ENCODE measurements around the gene RAB6B.

The RAB6B gene

DNA sequence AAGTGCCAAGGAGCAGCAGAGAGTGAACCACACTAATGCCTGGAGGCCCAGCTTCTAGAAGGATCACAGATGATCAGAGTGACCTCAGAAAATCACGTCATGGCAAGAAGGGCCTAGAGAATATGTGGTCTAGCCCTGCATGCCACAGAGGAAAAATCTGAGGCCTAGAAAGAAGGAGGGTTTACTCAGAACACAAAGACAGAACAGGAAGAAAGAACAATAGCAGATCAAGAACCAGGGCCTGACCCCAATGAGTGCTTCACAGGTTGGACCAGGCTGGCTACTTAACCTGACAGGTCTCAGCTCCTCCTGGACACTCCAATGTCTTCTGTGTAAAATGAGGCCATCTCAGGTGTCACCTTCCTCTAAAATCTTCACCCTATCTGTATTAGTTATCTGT, 14.2 kb downstream of the RAB6B start:
- DNase-seq (ENCODE audit: low read depth in 2 of 2), result no peak

DNA sequence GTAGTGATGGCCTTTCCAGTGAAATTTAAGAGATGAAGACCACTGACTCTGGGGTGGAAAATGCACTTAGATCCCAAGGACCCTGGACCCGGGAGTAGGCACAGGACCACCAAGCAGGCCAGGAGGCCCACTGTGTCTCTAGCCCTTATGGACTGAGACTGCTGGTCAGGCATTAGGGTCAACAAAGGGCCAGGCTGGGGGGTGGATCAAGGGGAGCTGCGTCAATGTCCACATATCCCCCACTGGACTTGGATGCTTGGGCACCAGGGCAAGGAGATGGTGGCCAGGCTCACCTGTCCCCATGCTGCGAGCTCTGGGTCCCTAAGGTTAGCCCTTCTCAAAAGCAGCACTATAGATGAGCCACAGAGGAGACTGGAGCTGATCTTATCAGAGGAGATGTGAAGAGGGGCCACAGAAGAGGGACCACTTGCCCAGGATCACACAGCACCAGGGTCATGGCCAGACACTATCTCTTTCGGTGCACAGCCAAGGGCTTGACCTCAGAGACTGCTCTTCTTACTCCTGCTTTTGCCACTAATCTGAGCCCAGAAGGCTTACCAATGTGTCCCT, 14.7 kb downstream of the RAB6B start:
- no peak for DNase-seq (ENCODE audit: low read depth in 2 of 2)

GRCh38 chr3:133880287-133880686, 15.4 kb downstream of the RAB6B start:
- no peak for DNase-seq (ENCODE audit: low read depth in 2 of 2)

- no peak for DNase-seq (ENCODE audit: low read depth in 2 of 2)
These were observed 17.2 kb downstream of the RAB6B start for GRCh38 chr3:133878518-133878917.

DNA sequence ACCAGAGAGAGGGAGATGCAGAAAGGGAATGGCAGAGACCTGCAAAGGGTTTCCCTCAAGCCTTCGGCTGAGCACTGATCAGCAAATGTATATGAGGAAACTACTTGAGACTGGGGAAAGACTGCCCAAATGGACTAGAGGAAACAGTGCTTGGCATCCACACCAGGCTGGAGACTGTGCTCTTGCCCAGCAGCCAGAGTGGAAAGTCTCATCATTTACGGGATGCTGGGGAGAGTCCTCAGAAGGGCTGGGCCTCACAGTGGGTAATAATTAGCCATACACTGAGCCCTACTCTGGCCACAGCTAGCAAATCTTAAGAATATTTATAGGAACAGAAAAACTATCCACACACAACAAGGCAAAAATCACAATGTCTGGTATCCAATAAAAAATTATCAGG, 18.5 kb downstream of the RAB6B start:
- DNase-seq (ENCODE audit: low read depth in 2 of 2), result no peak

GRCh38 chr3:133874761-133875438, 20.8 kb downstream of the RAB6B start:
- no peak for DNase-seq (ENCODE audit: low read depth in 2 of 2)

- DNase-seq (ENCODE audit: low read depth in 2 of 2), result no peak
These were observed 21.3 kb downstream of the RAB6B start for GRCh38 chr3:133874344-133874743.

DNA sequence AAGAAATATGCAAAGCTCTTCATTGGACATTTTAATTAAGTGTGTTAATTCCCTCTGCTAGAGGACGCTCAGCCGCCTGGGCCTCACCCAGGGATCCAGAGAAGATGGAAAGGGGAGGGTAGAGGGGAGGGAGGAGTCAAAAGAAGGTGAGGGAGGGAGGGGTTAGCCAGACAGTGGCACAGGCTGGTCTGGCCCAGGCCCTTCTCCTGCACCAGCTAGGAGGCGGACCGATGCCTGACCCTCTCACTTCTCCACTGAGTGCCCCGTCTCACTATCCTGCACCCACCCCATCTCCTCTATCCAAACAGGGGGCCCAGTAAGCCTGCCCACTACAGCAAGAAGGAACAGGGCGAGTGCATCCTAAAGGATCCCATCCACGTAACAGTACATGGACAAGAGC, 22.9 kb downstream of the RAB6B start:
- no peak for DNase-seq (ENCODE audit: low read depth in 2 of 2)

DNA sequence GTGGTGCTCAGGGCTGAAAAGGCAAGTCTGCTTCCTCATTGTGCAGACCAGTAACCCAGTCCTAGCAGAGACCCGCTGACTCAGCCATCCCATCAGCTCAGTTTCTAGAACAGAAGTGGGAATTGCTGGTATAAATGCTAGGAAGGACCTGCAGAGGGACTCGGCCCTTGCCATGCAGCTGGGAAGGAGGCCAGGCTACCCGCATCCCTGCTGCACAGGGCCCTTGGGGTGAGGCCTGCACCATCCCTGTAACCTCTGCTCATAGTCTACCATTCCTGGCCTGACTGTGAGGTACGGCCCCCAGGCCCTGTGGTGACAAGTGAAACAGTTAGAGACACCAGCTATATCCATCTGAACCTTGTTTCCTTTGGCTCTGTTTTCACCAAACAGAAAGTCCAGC, 23.5 kb downstream of the RAB6B start:
- DNase-seq (ENCODE audit: low read depth in 2 of 2), result no peak

- DNase-seq (ENCODE audit: low read depth in 2 of 2), result no peak
These were observed 24.2 kb downstream of the RAB6B start for GRCh38 chr3:133871368-133872090.

GRCh38 chr3:133870822-133871221, 24.9 kb downstream of the RAB6B start:
- DNase-seq (ENCODE audit: low read depth in 2 of 2), result no peak

DNA sequence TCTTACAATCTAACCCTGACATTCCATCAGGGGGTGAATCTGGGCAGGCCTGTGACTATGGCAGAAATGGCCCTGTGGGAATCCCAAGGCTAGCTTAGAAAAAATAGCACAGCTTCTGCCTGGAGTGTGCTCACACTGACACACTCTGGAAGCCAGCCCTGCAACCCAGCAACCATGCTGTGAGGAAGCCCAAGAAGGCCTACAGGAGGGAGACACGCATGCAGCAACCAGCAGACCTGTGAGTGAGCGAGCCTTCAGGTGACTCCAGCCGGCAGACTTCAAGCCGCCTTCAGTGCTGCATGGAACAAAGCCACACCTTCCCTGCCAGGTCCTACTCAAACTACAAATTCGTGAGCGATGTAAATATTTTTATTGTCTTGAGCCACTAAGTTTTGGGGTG, 26.1 kb downstream of the RAB6B start:
- DNase-seq (ENCODE audit: low read depth in 2 of 2), result no peak

GRCh38 chr3:133868758-133869475, 26.8 kb downstream of the RAB6B start:
- DNase-seq (ENCODE audit: low read depth in 2 of 2), result no peak

- no peak for DNase-seq (ENCODE audit: low read depth in 2 of 2)
These were observed 27.5 kb downstream of the RAB6B start for GRCh38 chr3:133868186-133868585.

DNA sequence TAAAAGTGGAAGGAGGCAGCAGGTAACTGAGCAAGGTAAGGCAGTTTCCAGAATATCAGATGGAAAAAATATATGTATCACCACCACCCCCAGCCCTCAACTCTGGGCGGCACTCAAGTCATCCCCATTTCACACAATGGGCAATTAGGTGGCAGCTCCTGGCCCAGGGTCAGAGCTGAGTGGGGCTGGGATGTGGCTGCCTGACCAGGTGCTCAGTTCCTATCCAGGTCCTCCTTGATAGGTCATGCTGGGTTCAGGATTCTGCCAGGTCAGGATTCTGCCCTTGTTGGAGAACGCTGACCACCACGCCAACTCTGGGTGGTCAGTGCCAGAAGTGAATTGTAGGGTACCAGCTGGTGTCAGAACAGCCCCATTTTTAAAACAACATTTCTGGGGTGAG, 29.5 kb downstream of the RAB6B start:
- DNase-seq (ENCODE audit: low read depth in 2 of 2), result no peak

DNA sequence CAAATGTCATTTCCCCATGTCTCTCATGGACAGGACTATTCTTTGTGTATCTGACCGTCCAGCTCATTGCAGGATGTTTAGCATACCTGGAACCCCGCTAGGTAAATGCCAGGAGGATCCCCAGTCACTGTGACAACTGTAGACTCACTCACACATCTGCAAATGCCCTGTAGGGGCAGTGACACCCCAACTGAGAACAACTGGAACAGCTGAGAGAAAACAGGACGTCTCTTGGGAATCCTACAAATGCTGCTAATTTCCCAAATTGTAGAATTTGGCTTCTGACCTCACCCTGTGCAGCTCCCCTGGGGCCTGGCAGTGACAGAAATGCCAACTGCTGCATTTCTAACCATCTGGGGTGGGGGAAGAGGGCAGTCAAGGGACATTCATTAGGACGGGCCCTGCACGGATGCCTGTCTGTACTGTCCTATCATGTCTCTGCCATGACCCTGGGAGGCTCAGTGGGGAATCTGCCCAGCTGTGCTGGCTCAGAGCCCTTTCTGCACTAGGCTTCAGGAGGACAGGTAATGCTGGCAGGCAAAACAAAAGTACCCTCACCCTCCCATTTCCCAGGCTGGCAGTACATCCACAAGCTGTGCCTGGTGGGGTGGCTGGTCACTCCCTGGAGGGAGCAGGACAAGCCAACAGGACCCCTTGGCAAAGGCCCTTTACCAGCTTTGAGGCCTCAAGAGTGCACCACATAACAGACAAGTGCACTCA, 30.4 kb downstream of the RAB6B start:
- DNase-seq (ENCODE audit: low read depth in 2 of 2), result no peak

GRCh38 chr3:133864616-133865015, 31.1 kb downstream of the RAB6B start:
- DNase-seq (ENCODE audit: low read depth in 2 of 2), result no peak

GRCh38 chr3:133863911-133864310, 31.8 kb downstream of the RAB6B start:
- DNase-seq (ENCODE audit: low read depth in 2 of 2), result no peak

GRCh38 chr3:133862161-133862560, 33.5 kb downstream of the RAB6B start:
- no peak for DNase-seq (ENCODE audit: low read depth in 2 of 2)

DNA sequence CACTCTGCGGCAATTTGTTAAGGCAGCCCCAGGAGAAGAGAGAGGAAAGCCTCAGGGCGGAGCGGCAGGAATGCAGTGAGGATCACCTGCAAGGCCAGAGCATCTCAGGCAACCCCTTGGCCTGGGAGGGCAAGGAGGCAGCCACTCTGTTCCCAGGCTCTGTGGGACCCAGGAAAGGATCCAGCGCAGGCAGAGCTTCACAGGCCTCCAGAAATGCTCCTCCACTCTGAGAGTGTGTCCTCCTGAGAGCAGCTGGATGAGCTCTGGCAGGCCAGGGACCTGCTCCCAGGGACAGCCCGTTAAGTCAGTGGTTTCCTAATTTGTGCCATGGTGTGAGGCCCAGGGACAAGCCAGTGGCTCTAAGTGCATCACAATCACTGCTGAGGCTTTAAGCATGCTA, 35.2 kb downstream of the RAB6B start:
- DNase-seq (ENCODE audit: low read depth in 2 of 2), result no peak

DNA sequence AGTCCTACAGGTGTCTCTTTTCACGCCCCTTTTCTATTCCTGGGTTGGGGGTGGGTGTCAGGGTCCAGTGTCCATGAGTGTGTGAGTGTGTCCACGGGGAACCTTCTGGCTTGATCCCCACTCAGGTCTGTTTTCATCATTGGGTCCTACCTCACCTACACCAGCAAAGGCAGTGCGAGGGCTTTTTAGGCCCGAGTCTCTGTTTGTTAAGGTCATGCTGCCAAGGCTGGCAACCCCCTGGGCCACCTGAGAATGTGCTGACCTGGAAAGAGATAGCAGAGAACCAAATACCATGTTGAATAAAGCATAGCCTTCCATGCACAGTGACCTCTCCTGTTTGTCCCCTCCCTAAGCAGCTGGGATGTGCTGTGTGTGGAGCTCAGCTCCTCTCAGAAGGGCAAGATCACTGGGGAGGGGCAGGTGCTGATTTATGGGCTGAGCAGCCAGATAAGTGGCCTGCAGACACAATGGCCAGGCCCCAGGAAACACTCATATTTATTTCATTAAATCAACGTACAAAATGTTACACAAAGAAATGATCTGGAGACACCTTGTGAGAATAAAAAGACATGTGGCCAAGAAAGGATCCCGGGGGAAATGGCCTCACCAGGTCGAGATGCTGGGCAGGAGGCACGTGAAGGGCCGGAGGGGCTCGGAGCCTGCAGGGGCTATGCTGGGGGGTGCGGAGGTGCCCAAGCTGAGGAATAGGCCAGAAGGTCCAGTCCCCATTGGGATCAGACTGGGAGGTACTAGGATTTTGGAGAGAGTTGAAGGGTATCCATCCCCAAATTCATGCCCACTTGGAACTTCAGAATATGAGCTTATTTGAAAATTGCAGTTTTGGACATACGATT, 36.1 kb downstream of the RAB6B start:
- DNase-seq (ENCODE audit: low read depth in 2 of 2), result no peak

All from stimulated activated CD4-positive, alpha-beta T cell treated with anti-CD3 and anti-CD28 coated beads, Interleukin-1b, Interleukin-23, amount 100 ng/mL, for 4 hours (primary cell).